ENCODE results near the gene PLK5.

PLK5 gene

GRCh38 chr19:1555487-1556389, 31.9 kb downstream of the PLK5 start:
- DNase-seq (ENCODE audit: low spot score), result no peak

GRCh38 chr19:1556390-1557070, 32.7 kb downstream of the PLK5 start:
- no peak for DNase-seq (ENCODE audit: low spot score)

- no peak for DNase-seq (ENCODE audit: low spot score)
Observed at GRCh38 chr19:1558552-1558951, 34.7 kb downstream of the PLK5 start.

- DNase-seq (ENCODE audit: low spot score), result no peak
Observed at GRCh38 chr19:1560286-1560882, 36.5 kb downstream of the PLK5 start.

- DNase-seq (ENCODE audit: low spot score), result no peak
Observed at GRCh38 chr19:1561236-1561842, 37.5 kb downstream of the PLK5 start.

- no peak for DNase-seq (ENCODE audit: low spot score)
Observed at GRCh38 chr19:1563251-1563650, 39.4 kb downstream of the PLK5 start.

DNA sequence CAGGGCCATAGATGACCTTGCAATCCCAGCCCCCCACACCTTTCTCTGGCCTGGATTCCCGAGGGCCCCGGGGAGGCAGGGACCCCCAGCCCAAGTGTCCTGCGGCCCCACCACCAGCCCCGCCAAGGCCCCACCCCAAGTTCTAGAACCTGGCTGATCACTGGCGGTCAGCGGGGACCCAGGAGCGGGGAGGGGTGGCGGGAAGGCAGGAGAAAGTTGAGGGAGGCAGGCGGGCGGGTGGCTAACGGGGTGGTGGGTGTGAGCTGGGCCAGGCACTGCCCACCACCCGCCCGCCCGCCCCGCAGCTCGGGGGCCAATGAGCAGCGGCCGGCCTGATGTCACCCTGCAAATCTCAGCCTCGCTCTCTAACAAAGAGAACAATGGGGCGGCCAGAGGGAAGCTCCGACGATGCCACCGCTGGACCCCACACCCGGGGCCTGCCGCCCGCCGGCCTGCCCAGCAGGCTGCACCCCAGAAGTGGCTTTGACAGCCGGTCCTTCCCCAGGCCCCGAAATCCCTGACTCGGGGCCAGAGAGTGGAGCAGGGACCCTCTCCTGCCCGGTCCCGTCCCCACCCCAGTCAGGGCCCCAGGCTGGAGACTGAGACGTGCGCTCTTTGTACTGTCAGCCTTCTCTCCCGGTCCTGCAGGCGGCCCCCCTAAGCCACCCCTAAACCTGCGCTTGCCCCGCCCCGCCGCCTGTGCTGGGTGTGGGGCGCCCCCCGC, 42.7 kb downstream of the PLK5 start:
- DNase-seq (ENCODE audit: low spot score), result peak; percentile 88

GRCh38 chr19:1567116-1567847, 43.4 kb downstream of the PLK5 start:
- DNase-seq (ENCODE audit: low spot score), result no peak

DNA sequence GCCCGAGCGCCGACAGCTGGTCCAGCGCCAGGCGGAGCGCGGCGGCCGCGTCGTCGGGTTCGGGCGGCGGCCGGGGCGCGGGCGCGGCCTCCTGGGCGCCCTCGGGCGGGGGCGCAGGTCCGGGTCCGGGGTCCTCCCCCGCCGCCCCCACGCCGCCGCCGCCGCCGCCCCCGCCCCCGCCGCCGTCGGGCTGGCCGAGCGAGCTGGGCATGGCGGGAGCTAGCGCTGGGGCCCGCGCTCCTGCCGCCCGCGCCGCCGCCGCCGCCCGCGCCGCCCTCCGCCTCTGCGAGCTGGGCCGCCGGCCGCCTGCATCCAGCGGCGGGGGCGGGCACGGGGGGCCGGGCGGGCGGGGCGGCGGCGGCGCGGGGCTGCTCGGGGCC, 44.0 kb downstream of the PLK5 start:
- no peak for DNase-seq (ENCODE audit: low spot score)

- peak; percentile 77 for DNase-seq (ENCODE audit: low spot score)
Observed at GRCh38 chr19:1568320-1569019, 44.6 kb downstream of the PLK5 start, which contains the start of gene MEX3D. Gene MEX3D, minus strand, starts transcription at chr19:1568325. Its CDS starts 267 bp downstream, at chr19:1568058.

GRCh38 chr19:1569997-1570396, 46.1 kb downstream of the PLK5 start:
- no peak for DNase-seq (ENCODE audit: low spot score)

DNA sequence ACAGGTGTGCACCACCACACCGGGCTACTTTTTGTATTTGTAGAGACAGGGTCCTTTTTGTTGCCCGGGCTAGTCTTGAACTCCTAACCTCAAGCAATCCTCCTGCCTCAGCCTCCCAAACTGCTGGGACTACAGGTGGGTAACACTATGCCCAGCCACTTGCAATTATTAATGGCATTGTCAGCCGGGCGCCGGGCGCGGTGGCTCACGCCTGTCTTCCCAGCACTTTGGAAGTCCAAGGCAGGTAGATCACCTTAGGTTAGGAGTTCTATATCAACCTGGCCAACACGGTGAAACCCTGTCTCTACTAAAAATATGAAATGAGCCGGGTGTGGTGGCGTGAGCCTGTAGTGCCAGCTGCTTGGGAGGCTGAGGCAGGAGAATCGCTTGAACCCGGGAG, 47.0 kb downstream of the PLK5 start:
- DNase-seq (ENCODE audit: low spot score), result no peak

DNA sequence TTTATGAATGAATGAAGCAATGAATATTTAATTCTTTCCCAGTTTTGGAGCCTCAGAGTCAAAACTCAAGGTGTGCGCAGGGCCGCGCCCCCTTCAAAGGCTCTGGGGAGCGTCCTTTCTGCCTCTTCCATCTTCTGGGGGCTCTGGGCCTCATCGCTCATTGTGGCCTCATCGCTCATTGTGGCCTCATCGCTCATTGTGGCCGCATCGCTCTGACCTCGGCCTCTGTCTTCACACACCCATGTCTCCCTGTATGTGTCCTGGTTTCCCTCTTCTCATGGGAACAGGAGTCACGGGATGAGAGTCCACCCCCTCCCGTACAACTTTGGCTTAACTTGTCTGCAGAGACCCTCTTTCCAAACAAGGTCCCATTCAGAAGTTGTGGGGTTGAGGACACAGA, 47.5 kb downstream of the PLK5 start:
- DNase-seq (ENCODE audit: low spot score), result no peak

DNA sequence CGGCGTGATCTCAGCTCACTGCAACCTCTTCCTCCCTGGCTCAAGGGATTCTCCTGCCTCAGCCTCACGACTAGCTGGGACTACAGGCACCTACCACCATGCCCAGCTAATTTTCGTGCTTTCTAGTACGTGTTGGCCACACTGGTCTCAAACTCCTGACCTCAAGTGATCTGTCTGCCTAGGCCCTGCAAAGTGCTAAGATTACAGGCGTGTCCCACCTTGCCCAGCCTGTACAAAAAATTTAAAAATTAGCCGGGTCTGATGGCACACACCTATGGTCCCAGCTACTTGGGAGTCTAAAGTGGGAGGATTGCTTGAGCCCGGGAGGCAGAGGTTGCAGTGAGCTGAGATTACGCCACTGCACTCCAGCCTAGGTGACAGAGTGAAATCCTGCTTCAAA, 48.9 kb downstream of the PLK5 start:
- DNase-seq (ENCODE audit: low spot score), result no peak

- no peak for DNase-seq (ENCODE audit: low spot score)
Observed at GRCh38 chr19:1574354-1575136, 50.7 kb downstream of the PLK5 start.

GRCh38 chr19:1575323-1576241, 51.7 kb downstream of the PLK5 start:
- DNase-seq (ENCODE audit: low spot score), result no peak

DNA sequence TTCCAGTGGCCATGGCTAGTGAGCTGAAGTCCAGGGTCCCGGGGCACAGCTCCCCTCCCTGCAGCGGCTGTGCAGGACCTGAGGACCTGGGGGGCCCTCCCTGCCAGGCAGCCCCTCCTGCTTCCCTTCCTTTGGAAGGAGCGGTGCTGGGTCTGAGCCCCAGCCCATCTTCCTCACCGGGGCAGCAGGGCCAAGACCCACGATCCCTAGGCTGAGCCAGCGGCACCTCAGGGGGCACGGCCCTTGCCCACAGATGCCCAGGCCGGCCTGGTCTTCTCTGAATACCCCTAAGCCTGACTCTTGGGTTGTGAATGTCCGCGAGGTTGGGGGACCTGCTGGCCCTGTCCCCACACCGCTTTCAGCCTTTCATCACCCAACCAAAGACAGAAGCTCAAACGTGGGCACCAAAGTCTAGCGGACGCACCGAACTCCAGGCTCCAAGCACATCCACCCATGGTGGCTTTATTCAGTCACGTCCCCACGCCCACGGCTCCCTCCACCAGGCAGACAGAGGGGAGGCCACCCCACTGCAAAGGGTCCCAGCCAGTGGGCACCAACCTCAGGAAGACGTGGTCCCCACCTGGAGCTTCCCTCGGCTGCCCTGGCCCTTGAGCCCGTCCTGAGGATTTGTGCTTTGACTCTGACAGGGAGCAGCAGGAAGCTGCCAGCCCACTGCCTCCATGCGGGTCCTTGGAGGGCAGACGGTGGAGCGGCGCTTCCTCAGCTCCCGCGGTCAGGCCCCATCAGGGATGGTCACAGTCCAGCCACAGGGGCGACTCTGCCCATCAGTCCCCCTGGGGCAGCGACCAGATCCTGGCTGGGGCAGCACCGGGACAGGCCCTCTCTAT, 52.6 kb downstream of the PLK5 start:
- DNase-seq (ENCODE audit: low spot score), result no peak
